Bronchial epithelial cell (primary cell): ENCODE data around the gene RTN4RL1. TPM values are rescaled to one million over a fixed set of nuclear protein-coding genes. Genes with fewer than 3 reads are reported as not detected.

Experiments
- DNase-seq: peaks from one replicate; pipeline ENCODE4 v3.0.0-alpha.2; 2010; ENCODE audit warnings: low read depth
- FAIRE-seq: peaks from 2 replicates; lab custom pipeline; 2011; peaks lifted over from hg19 to GRCh38; lab: Jason Lieb, UNC
- H3K27me3 ChIP-seq: 2 replicates; pipeline ENCODE4 v1.5.1; 2011; ENCODE audit warnings: low read length; ENCODE audit not compliant: control insufficient read depth, insufficient read depth
- H3K36me3 ChIP-seq: 2 replicates; pipeline ENCODE4 v1.5.1; 2011; ENCODE audit warnings: low read length; ENCODE audit not compliant: control insufficient read depth, insufficient read depth
- H3K4me3 ChIP-seq: 2 replicates; pipeline ENCODE4 v1.5.1; 2011; ENCODE audit warnings: mild to moderate bottlenecking, low read depth, low read length, control low read depth
- CTCF ChIP-seq: IDR thresholded peaks from 2 replicates; pipeline ENCODE4 v1.5.1; 2011; ENCODE audit warnings: mild to moderate bottlenecking, moderate library complexity, low read length, control low read depth, inconsistent platforms; ENCODE audit not compliant: insufficient read depth, severe bottlenecking
- total RNA-seq: library from RNA; depleted of rRNA; stranded (reverse); fragments of >200 nt; gene quantifications from 2 replicates; pipeline ENCODE4 v1.2.1, GENCODE V29; 2014

Gene RTN4RL1
- total RNA-seq, 1 donor from 2014 or later: 0.26 TPM

GRCh38 chr17:1913702-1914101, 111.4 kb downstream of the RTN4RL1 start:
- FAIRE-seq: no peak
- DNase-seq: no peak
- peaks cover 7% of the 10 kb centered on the region for H3K27me3 ChIP-seq
- H3K4me3 ChIP-seq: no peak overlapping the region
- TF ChIP-seq CTCF: no peak
- H3K36me3 ChIP-seq: no peaks in the 10 kb centered on the region

GRCh38 chr17:1912146-1912545, 113.0 kb downstream of the RTN4RL1 start:
- Histone ChIP-seq H3K4me3 (no peak overlapping the region), H3K27me3 (peaks cover 14% of the 10 kb centered on the region), H3K36me3 (no peaks in the 10 kb centered on the region)
- TF ChIP-seq CTCF: no peak
- DNase-seq (no peak), FAIRE-seq (no peak)

DNA sequence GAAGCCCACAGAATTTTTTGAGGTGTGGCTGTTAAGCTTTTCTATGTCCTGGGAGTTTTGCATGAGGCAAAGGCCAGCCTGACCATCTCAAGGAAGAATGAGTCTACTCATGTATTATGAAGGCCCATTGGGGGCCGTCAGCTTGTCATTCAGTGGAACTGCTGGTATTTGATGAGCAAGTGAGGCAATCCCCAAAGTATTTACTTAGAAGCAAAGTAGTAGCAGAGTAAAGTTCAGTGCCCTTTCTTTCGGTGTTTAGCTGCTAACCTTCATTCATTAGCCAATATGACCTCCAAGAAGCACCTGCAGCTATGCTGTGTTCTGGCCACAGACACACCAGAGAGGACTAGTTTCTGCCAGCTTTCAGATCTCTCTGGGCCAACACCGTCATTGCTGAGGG, 115.1 kb downstream of the RTN4RL1 start:
- Histone ChIP-seq H3K4me3 (no peak overlapping the region), H3K36me3 (no peaks in the 10 kb centered on the region), H3K27me3 (peaks cover 14% of the 10 kb centered on the region)
- FAIRE-seq: no peak
- DNase-seq: no peak
- TF ChIP-seq CTCF: no peak

DNA sequence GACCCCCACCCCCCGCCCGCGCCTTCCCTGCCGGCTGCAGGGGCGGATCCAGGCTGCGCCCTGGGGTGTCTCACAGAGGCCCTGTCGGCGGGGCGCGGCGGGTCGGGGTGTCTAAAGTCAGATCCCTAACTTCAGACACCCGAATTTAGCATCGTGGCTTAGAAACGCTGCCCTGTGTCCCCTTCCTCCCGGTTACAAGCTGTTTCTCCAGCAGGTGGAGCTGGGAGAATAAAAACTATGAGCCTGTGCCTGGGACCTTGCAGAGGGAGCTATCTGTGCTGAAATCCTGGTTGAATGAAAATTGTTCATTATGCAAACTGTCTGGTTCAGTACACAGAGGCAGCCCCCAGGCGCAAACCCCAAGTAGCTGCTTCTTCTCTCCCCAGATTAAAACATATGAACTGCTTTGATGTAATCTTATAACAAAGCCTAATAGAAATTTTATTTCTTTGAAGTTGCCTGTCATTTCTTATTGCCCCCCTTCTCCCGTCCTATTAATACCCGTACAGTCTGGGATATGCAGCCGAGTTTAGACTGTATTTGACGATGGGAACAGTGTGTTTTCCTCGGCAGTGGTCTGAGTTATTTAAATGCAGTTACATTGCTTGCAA, 116.3 kb downstream of the RTN4RL1 start:
- DNase-seq (peak; percentile 63), FAIRE-seq (no peak)
- peak; percentile 67 for TF ChIP-seq CTCF
- Histone ChIP-seq H3K4me3 (no peak overlapping the region), H3K27me3 (peaks cover 12% of the 10 kb centered on the region), H3K36me3 (no peaks in the 10 kb centered on the region)

- FAIRE-seq (no peak), DNase-seq (no peak)
- H3K36me3 ChIP-seq: no peaks in the 10 kb centered on the region
- no peak overlapping the region for H3K4me3 ChIP-seq
- H3K27me3 ChIP-seq: peaks cover 12% of the 10 kb centered on the region
- no peak for TF ChIP-seq CTCF
Measured at GRCh38 chr17:1907909-1908698, 117.0 kb downstream of the RTN4RL1 start.

GRCh38 chr17:1907216-1907631, 117.9 kb downstream of the RTN4RL1 start:
- FAIRE-seq: peak; percentile 43
- no peak for TF ChIP-seq CTCF
- peaks cover 12% of the 10 kb centered on the region for H3K27me3 ChIP-seq

More at GRCh38 chr17:1907216-1907631, 117.9 kb downstream of the RTN4RL1 start:
- DNase-seq: no peak
- Histone ChIP-seq H3K36me3 (no peaks in the 10 kb centered on the region), H3K4me3 (no peak overlapping the region)
